Upper lobe of right lung (tissue), 1 donor: ENCODE results near the gene PDHX. TPM values are rescaled to one million over a fixed set of nuclear protein-coding genes. Genes with fewer than 3 reads are reported as not detected.

Source experiments
- ATAC-seq: fragments of 200-7000 bp; cut with Tn5 transposase; one replicate; pipeline ENCODE4 v1.9.1; 2020; ENCODE audit warnings: mild to moderate bottlenecking, moderate library complexity
- DNase-seq: peaks from one replicate; pipeline ENCODE4 v3.0.0-alpha.2; 2020
- H3K27ac ChIP-seq: fragments of 200-600 bp; one replicate; pipeline ENCODE4 v1.8.0; 2022
- H3K27me3 ChIP-seq: fragments of 200-600 bp; one replicate; pipeline ENCODE4 v1.8.0; 2022; ENCODE audit warnings: mild to moderate bottlenecking
- H3K36me3 ChIP-seq: fragments of 200-600 bp; one replicate; pipeline ENCODE4 v1.8.0; 2022
- H3K4me1 ChIP-seq: fragments of 200-600 bp; one replicate; pipeline ENCODE4 v1.8.0; 2022
- H3K4me3 ChIP-seq: fragments of 200-600 bp; one replicate; pipeline ENCODE4 v1.8.0; 2022; ENCODE audit warnings: mild to moderate bottlenecking
- H3K9me3 ChIP-seq: fragments of 200-600 bp; one replicate; pipeline ENCODE4 v1.8.0; 2022
- CTCF ChIP-seq: fragments of 200-600 bp; IDR thresholded peaks from one replicate; pipeline ENCODE4 v1.8.0; 2022; ENCODE audit warnings: antibody characterized with exemption
- intact Hi-C: fragments of 100-400 bp; cut with DNase I; formaldehyde crosslinking; loops from one replicate; pipeline ENCODE4 v1.11.0; 2022
- total RNA-seq: library from RNA; stranded (reverse); fragmentation: NEBNext Ultra II Directional; extraction: Animal tissue kit (Norgen Biotek cat#: 25700); gene quantifications from one replicate; pipeline ENCODE4 v1.2.1, GENCODE V29; 2021
- donor health status: DM: no; HTN: yes; CAD: no; lungs with severe emphysema.

The PDHX gene
- total RNA-seq, 1 donor from 2014 or later = 40.8 TPM

- no peak for DNase-seq
- Histone ChIP-seq H3K4me1 (peaks cover 30% of the 10 kb centered on the region), H3K27me3 (no peaks in the 10 kb centered on the region), H3K27ac (peak overlapping the region; percentile 92), H3K9me3 (no peaks in the 10 kb centered on the region), H3K36me3 (peaks cover 5% of the 10 kb centered on the region), H3K4me3 (peak overlapping the region; percentile 78)
- no peak for TF ChIP-seq CTCF
- no peak for ATAC-seq
- intact Hi-C loops = no loop called here
Observed at GRCh38 chr11:34915136-34916014, 1.0 kb upstream of the PDHX start.

GRCh38 chr11:34916843-34917770 lies 689 bp downstream of the PDHX start:
- intact Hi-C loops = no loop called here
- TF ChIP-seq CTCF = no peak
- Histone ChIP-seq H3K4me3 (peak overlapping the region; percentile 78), H3K9me3 (no peaks in the 10 kb centered on the region), H3K27ac (peak overlapping the region; percentile 92), H3K36me3 (peaks cover 5% of the 10 kb centered on the region), H3K27me3 (no peaks in the 10 kb centered on the region), H3K4me1 (peaks cover 30% of the 10 kb centered on the region)
- peak; percentile 21 for ATAC-seq
- DNase-seq = no peak

GRCh38 chr11:34921156-34921555 lies 4.7 kb downstream of the PDHX start:
- no peak for TF ChIP-seq CTCF
- DNase-seq = no peak
- peaks cover 22% of the 10 kb centered on the region for H3K4me1 ChIP-seq
- H3K27ac ChIP-seq = no peak overlapping the region
- H3K27me3 ChIP-seq = no peaks in the 10 kb centered on the region
- H3K4me3 ChIP-seq = no peak overlapping the region
- intact Hi-C loops = no loop called here
- H3K9me3 ChIP-seq = no peaks in the 10 kb centered on the region
- H3K36me3 ChIP-seq = peaks cover 5% of the 10 kb centered on the region
- ATAC-seq = no peak

GRCh38 chr11:34924714-34925113 lies 8.3 kb downstream of the PDHX start:
- TF ChIP-seq CTCF = no peak
- Histone ChIP-seq H3K4me1 (peaks cover 31% of the 10 kb centered on the region), H3K27me3 (no peaks in the 10 kb centered on the region), H3K9me3 (no peaks in the 10 kb centered on the region), H3K36me3 (peaks cover 4% of the 10 kb centered on the region), H3K4me3 (no peak overlapping the region), H3K27ac (no peak overlapping the region)
- ATAC-seq = no peak
- intact Hi-C loops = loop anchor here (5.0 kb wide), 1 partner anchor 468 kb away; no protein-coding TSS in a partner anchor
- DNase-seq = no peak

- ATAC-seq (peak; percentile 81), DNase-seq (no peak)
- peak; percentile 70 for TF ChIP-seq CTCF
- Histone ChIP-seq H3K4me1 (peaks cover 31% of the 10 kb centered on the region), H3K27me3 (no peaks in the 10 kb centered on the region), H3K9me3 (no peaks in the 10 kb centered on the region), H3K4me3 (no peak overlapping the region), H3K27ac (no peak overlapping the region), H3K36me3 (peaks cover 2% of the 10 kb centered on the region)
- intact Hi-C loops = loop anchor here (5.0 kb wide), 1 partner anchor 466 kb away; no protein-coding TSS in a partner anchor
Observed at GRCh38 chr11:34926101-34926830, 9.8 kb downstream of the PDHX start.
